ENCODE measurements around the gene IGFALS.

DNA sequence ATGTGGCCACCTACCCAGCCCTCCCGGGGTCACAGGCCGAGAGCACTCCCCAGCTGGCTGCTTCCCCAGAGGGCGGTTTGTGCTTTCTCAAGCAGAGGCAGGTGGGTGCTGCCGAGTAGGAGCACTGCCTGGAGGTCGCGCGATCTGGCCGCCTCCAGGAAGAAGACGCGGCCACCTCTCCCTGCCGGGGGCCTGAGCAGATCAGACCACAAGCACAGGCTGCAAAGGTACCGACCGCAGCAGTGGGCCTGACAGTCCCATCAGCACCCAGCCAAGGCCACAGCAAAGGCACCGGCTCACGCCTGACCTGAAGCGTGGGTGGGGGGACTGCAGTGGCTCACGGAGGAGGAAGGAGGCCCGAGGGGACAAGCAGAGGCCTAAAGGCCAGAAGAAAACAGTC is 15.2 kb upstream of the IGFALS start:
- TF ChIP-seq, protein P1, sequence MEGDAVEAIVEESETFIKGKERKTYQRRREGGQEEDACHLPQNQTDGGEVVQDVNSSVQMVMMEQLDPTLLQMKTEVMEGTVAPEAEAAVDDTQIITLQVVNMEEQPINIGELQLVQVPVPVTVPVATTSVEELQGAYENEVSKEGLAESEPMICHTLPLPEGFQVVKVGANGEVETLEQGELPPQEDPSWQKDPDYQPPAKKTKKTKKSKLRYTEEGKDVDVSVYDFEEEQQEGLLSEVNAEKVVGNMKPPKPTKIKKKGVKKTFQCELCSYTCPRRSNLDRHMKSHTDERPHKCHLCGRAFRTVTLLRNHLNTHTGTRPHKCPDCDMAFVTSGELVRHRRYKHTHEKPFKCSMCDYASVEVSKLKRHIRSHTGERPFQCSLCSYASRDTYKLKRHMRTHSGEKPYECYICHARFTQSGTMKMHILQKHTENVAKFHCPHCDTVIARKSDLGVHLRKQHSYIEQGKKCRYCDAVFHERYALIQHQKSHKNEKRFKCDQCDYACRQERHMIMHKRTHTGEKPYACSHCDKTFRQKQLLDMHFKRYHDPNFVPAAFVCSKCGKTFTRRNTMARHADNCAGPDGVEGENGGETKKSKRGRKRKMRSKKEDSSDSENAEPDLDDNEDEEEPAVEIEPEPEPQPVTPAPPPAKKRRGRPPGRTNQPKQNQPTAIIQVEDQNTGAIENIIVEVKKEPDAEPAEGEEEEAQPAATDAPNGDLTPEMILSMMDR (IDR thresholded peaks at IDR 0.05; ENCODE audit: poor library complexity, severe bottlenecking), result no peak
- TF ChIP-seq RAD21 (conservative IDR thresholded peaks at IDR 0.05) (no peak), EP300 (conservative IDR thresholded peaks at IDR 0.05; ENCODE audit: poor library complexity, severe bottlenecking) (no peak), POLR2AphosphoS5 (IDR thresholded peaks at IDR 0.05) (no peak), TAF1 (IDR thresholded peaks at IDR 0.05; ENCODE audit: low read depth) (no peak)
- TF ChIP-seq, protein P2, sequence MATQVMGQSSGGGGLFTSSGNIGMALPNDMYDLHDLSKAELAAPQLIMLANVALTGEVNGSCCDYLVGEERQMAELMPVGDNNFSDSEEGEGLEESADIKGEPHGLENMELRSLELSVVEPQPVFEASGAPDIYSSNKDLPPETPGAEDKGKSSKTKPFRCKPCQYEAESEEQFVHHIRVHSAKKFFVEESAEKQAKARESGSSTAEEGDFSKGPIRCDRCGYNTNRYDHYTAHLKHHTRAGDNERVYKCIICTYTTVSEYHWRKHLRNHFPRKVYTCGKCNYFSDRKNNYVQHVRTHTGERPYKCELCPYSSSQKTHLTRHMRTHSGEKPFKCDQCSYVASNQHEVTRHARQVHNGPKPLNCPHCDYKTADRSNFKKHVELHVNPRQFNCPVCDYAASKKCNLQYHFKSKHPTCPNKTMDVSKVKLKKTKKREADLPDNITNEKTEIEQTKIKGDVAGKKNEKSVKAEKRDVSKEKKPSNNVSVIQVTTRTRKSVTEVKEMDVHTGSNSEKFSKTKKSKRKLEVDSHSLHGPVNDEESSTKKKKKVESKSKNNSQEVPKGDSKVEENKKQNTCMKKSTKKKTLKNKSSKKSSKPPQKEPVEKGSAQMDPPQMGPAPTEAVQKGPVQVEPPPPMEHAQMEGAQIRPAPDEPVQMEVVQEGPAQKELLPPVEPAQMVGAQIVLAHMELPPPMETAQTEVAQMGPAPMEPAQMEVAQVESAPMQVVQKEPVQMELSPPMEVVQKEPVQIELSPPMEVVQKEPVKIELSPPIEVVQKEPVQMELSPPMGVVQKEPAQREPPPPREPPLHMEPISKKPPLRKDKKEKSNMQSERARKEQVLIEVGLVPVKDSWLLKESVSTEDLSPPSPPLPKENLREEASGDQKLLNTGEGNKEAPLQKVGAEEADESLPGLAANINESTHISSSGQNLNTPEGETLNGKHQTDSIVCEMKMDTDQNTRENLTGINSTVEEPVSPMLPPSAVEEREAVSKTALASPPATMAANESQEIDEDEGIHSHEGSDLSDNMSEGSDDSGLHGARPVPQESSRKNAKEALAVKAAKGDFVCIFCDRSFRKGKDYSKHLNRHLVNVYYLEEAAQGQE (IDR thresholded peaks at IDR 0.05; ENCODE audit: borderline replicate concordance), result no peak

Measured in neural cell (in vitro differentiated cells).